PC-9 (cell line): Measurements from ENCODE around the gene STK40.

Experiments
- CTCF ChIP-seq: fragments of 200-600 bp; sonication (generic); conservative IDR thresholded peaks from 2 replicates; pipeline ENCODE4 v1.6.1; 2017; ENCODE audit warnings: mixed run types, antibody characterized with exemption, mild to moderate bottlenecking, moderate library complexity
- EZH2 ChIP-seq: fragments of 200-600 bp; sonication (generic); IDR thresholded peaks from 2 replicates; pipeline ENCODE4 v1.8.0; 2017; ENCODE audit warnings: antibody characterized with exemption, low read depth

GRCh38 chr1:36320291-36320761 is 65.4 kb downstream of the STK40 start:
- TF ChIP-seq CTCF (no peak), EZH2 (no peak)
